Upper lobe of right lung (tissue), 1 donor: ENCODE data around the gene GPR176. TPM values are rescaled to one million over a fixed set of nuclear protein-coding genes. Genes with fewer than 3 reads are reported as not detected.

ENCODE experiments used
- ATAC-seq: fragments of 200-7000 bp; cut with Tn5 transposase; one replicate; pipeline ENCODE4 v1.9.1; 2020; ENCODE audit warnings: mild to moderate bottlenecking, moderate library complexity
- DNase-seq: peaks from one replicate; pipeline ENCODE4 v3.0.0-alpha.2; 2020
- H3K27ac ChIP-seq: fragments of 200-600 bp; one replicate; pipeline ENCODE4 v1.8.0; 2022
- H3K27me3 ChIP-seq: fragments of 200-600 bp; one replicate; pipeline ENCODE4 v1.8.0; 2022; ENCODE audit warnings: mild to moderate bottlenecking
- H3K36me3 ChIP-seq: fragments of 200-600 bp; one replicate; pipeline ENCODE4 v1.8.0; 2022
- H3K4me1 ChIP-seq: fragments of 200-600 bp; one replicate; pipeline ENCODE4 v1.8.0; 2022
- H3K4me3 ChIP-seq: fragments of 200-600 bp; one replicate; pipeline ENCODE4 v1.8.0; 2022; ENCODE audit warnings: mild to moderate bottlenecking
- H3K9me3 ChIP-seq: fragments of 200-600 bp; one replicate; pipeline ENCODE4 v1.8.0; 2022
- CTCF ChIP-seq: fragments of 200-600 bp; IDR thresholded peaks from one replicate; pipeline ENCODE4 v1.8.0; 2022; ENCODE audit warnings: antibody characterized with exemption
- intact Hi-C: fragments of 100-400 bp; cut with DNase I; formaldehyde crosslinking; loops from one replicate; pipeline ENCODE4 v1.11.0; 2022
- total RNA-seq: library from RNA; stranded (reverse); fragmentation: NEBNext Ultra II Directional; extraction: Animal tissue kit (Norgen Biotek cat#: 25700); gene quantifications from one replicate; pipeline ENCODE4 v1.2.1, GENCODE V29; 2021
- donor health status: DM: no; HTN: yes; CAD: no; lungs with severe emphysema.

Gene GPR176
- total RNA-seq, 1 donor from 2014 or later, result 4.6 TPM

- no peaks in the 10 kb centered on the region for H3K36me3 ChIP-seq
- no peak overlapping the region for H3K4me3 ChIP-seq
- TF ChIP-seq CTCF, result no peak
- H3K4me1 ChIP-seq, result no peaks in the 10 kb centered on the region
- no peaks in the 10 kb centered on the region for H3K27me3 ChIP-seq
- H3K27ac ChIP-seq, result no peak overlapping the region
- intact Hi-C loops, result no loop called here
- no peak for ATAC-seq
- no peaks in the 10 kb centered on the region for H3K9me3 ChIP-seq
- DNase-seq, result no peak
Measured at GRCh38 chr15:39886418-39886817, 33.6 kb downstream of the GPR176 start.

- no peak overlapping the region for H3K27ac ChIP-seq
- DNase-seq (no peak), ATAC-seq (no peak)
- H3K9me3 ChIP-seq, result no peaks in the 10 kb centered on the region
- intact Hi-C loops, result no loop called here
- no peaks in the 10 kb centered on the region for H3K27me3 ChIP-seq
- H3K4me3 ChIP-seq, result no peak overlapping the region
- no peaks in the 10 kb centered on the region for H3K4me1 ChIP-seq
- H3K36me3 ChIP-seq, result no peaks in the 10 kb centered on the region
- TF ChIP-seq CTCF, result no peak
Measured at GRCh38 chr15:39885099-39885777, 34.8 kb downstream of the GPR176 start.

- DNase-seq, result no peak
- Histone ChIP-seq H3K4me1 (no peaks in the 10 kb centered on the region), H3K27me3 (no peaks in the 10 kb centered on the region), H3K4me3 (no peak overlapping the region), H3K27ac (no peak overlapping the region), H3K9me3 (no peaks in the 10 kb centered on the region), H3K36me3 (no peaks in the 10 kb centered on the region)
- TF ChIP-seq CTCF, result no peak
- ATAC-seq, result no peak
- intact Hi-C loops, result no loop called here
Measured at GRCh38 chr15:39884351-39884750, 35.7 kb downstream of the GPR176 start.

GRCh38 chr15:39882602-39883001 lies 37.5 kb downstream of the GPR176 start:
- no peak for TF ChIP-seq CTCF
- ATAC-seq, result no peak

GRCh38 chr15:39881790-39882189 lies 38.3 kb downstream of the GPR176 start:
- ATAC-seq (no peak), DNase-seq (no peak)
- intact Hi-C loops, result no loop called here
- H3K4me1 ChIP-seq, result no peaks in the 10 kb centered on the region
- no peak for TF ChIP-seq CTCF
- H3K36me3 ChIP-seq, result no peaks in the 10 kb centered on the region
- H3K27ac ChIP-seq, result no peak overlapping the region
- no peak overlapping the region for H3K4me3 ChIP-seq
- no peaks in the 10 kb centered on the region for H3K9me3 ChIP-seq
- no peaks in the 10 kb centered on the region for H3K27me3 ChIP-seq

More at GRCh38 chr15:39882602-39883001, 37.5 kb downstream of the GPR176 start:
- Histone ChIP-seq H3K4me1 (no peaks in the 10 kb centered on the region), H3K36me3 (no peaks in the 10 kb centered on the region), H3K27me3 (no peaks in the 10 kb centered on the region), H3K9me3 (no peaks in the 10 kb centered on the region), H3K27ac (no peak overlapping the region), H3K4me3 (no peak overlapping the region)
- intact Hi-C loops, result no loop called here
- no peak for DNase-seq
